Suppressor macrophage treated with lipopolysaccharide for 1 hour (primary cell): Measurements from ENCODE around the gene KLHDC7B.

Experiments
- DNase-seq, 3 donors: peaks; one replicate each; pipeline ENCODE4 v3.0.0-alpha.2; 2020 to 2022

The KLHDC7B gene

DNA sequence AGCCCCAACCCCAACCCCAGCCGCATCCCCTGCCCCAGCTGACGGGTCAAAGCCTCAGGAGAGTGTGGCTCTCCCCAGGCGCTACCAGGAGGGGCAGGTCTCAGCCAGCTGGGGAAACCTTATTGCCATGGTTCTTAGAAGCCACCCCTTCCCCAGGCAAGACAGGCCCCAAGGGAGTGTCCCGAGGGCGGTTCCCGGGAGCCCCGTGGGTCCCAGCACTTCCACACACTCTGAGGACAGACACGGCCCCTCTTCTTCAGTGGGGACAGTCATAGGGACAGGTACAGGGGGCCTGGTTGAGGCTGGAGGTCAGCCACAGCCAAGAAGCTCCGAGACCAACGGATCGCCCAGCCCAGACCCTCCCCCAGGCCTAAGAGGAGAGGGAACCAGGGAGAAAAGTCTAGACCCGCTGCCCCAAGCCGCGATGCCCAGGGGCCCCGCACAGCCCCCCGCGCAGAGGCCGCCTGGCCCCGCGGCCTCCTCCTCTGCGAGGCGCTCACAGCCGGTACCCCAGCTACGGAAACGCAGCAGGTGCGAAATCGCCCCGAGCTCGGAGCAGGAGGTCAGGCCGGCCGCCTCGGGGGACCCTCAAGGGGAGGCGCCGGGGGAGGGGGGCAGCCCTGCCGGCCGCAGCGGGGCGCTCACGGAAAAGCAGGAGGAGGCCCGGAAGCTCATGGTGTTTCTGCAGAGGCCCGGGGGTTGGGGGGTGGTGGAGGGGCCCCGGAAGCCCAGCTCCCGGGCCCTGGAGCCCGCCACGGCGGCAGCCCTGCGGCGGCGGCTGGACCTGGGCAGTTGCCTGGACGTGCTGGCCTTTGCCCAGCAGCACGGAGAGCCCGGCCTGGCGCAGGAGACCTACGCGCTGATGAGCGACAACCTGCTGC lies 2.6 kb downstream of the KLHDC7B start:
- DNase-seq = peak in 2 of 3 donors; percentile 17 to 23

DNA sequence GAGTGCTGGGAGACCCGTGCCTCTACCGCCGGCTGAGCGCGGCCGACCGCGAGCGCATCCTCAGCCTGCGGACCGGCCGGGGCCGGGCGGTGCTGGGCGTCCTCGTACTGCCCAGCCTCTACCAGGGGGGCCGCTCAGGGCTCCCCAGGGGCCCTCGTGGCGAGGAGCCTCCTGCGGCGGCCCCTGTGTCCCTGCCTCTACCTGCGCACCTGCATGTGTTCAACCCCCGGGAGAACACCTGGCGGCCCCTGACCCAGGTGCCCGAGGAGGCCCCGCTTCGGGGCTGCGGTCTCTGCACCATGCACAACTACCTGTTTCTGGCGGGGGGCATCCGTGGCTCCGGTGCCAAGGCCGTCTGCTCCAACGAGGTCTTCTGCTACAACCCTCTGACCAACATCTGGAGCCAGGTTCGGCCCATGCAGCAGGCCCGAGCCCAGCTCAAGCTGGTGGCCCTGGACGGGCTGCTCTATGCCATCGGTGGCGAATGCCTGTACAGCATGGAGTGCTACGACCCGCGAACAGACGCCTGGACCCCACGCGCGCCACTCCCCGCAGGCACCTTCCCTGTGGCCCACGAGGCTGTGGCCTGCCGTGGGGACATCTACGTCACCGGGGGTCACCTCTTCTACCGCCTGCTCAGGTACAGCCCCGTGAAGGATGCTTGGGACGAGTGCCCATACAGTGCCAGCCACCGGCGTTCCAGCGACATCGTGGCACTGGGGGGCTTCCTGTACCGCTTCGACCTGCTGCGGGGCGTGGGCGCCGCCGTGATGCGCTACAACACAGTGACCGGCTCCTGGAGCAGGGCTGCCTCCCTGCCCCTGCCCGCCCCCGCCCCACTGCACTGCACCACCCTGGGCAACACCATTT lies 3.5 kb downstream of the KLHDC7B start:
- DNase-seq = peak in 1 of 3 donors; percentile 13

DNA sequence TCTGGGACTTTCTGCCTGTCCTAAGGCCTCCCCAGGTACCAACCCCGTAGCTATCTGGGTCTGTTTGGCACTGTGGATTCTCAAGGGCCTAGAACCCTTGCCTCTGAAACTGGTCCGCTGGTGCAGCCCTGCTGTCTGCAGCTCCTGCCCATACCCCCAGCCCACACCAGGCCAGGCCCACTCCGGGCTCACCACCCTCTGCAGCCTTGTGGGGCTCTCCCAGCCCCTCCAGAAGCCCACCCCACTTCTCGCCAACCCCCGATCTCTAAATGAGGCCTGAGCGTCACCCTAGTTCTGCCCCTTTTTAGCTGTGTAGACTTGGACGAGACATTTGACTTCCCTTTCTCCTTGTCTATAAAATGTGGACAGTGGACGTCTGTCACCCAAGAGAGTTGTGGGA lies 4.7 kb downstream of the KLHDC7B start:
- peak in 1 of 3 donors; percentile 13 for DNase-seq

DNA sequence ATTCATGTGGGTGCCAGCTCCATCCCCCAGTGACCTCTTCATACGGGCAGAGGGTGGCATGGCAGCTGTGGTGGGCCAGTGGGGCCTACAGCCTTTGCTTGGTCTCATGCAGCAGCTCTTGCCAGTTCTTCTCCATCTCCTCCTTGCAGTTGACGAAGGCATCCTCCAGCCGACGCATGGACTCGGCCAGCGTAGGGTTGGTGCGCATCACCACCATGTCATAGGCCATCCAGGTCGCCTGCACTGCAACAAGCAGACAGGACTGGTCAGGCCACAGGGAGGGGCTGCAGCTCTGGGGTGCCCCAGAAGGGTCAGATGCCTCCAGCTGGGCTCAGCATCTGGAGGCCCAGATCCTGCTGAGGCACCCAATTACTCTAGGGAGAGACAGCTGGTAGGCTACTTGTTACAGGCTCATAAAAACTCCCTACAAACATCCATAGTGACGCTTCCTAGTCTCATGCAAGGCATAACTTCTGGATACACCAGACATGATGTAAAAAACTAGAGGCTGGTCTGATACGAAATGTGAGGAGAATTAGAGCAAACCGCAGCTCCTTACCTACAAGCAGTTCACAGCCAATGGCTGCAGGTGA lies 5.6 kb downstream of the KLHDC7B start:
- DNase-seq = peak in 1 of 3 donors; percentile 16

GRCh38 chr22:50553310-50553709 lies 7.6 kb downstream of the KLHDC7B start:
- no peak for DNase-seq

GRCh38 chr22:50556703-50557102 lies 11.0 kb downstream of the KLHDC7B start:
- DNase-seq = no peak

- no peak for DNase-seq
Observed at GRCh38 chr22:50560034-50560433, 14.3 kb downstream of the KLHDC7B start.

- no peak for DNase-seq
Observed at GRCh38 chr22:50561401-50562358, 16.0 kb downstream of the KLHDC7B start.

DNA sequence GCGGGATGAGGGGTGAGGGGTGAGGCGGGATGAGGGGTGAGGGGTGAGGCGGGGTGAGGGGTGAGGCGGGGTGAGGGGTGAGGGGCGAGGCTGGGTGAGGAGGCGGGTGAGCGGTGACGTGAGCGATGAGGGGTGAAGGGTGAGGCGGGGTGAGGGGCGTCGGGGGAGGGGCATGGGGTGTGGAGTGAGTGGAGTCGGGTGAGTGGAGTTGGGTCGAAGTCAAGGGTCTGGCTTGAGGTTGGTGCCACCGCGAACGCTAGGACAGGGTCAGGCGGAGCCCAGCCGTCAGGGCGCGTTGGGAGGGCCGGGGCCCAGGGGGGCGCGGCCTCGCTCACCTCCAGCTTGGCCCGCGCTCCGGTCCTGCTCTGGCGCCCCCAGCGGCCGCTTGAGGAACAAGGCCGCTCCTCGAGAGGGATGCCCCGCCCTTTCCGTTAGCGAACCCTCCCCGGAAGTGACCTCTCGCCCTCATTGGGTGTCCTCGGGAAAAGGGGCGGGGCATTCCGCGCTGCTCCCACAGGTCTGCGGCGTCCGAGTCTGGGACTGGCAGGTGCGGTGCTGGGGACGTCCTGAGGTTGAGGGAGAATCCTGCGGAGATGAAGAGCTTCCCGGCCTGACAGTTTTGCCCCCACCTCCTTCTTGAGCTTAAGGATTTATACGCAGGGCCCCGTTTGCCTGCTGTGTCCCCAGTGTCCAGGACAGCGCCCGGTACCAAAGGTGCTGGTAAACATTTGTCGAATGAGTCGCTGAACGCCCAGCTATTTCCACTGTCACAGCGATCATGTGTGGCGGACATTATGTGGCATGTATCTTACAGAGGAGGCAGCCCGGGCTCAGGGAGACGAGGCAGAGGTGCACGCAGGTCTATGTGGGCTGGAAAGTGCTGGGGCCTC lies 17.1 kb downstream of the KLHDC7B start, which contains the start of gene SYCE3:
TSS of gene SYCE3 (minus strand) at position 397 of the 890 bp plus-strand sequence. CDS start 6,514 bp downstream, outside the sequence.
- peak; percentile 97 to 99 (median 99) for DNase-seq

- peak in 1 of 3 donors; percentile 20 for DNase-seq
Observed at GRCh38 chr22:50563413-50564160, 17.9 kb downstream of the KLHDC7B start.

DNA sequence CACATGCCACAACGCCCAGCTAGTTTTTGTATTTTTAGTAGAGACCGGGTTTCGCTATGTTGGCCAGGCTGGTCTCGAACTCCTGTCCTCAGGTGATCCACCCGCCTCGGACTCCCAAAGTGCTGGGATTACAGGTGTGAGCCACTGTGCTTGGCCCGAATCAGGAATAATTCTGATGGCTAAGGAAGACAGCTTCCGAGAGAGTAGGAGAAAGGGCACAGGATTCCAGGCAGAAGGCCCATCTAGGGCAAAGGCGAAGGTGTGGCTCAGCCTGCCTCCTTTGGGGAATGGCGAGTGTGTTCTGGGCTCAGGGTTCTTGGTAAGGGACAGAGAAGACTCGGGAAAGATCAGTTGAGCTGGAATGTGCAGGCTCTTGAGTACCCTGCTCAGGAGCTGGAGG lies 18.6 kb downstream of the KLHDC7B start:
- DNase-seq = no peak

DNA sequence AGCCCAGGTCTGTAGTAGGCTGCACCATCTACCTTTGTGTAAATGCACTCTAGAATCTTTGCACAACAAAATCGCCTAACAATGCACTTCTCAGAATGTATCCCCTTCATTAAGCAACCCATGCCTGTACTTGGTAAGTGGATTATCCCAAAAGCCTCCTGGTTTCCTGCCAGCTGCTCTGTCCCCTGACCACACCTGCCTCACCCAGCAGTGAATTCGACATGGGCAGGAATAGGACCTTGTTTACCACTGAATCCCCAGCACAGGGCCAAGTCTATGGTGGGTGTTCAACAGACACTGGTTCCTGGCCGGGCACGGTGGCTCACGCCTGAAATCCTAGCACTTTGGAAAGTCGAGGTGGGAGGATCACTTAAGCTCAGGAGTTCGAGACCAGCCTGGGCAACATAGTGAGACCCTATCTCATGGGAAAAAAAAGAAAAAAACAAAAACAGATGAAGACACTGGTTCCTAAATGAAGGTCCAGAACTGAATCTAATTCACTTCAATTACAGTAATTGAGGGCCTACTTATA lies 22.1 kb downstream of the KLHDC7B start:
- no peak for DNase-seq

DNA sequence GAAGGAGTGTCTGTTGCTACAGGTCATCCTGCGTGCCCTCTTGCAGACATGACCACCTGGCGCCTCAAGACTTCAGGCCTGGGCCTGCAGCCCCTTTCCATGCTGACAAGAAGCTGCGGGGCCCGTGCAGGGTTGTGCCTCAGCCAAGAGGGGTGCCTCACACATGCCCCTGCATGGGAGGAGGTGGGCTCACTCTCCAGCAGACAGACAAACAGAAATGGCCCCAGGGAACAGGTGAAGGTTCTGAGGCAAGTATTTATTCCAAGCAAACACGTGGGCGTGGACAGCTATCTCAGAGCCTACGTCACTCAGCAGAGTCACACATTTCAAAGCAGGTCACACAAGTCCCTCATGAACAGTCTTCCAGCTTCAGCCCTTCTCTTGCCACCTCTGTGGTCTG lies 22.9 kb downstream of the KLHDC7B start:
- no peak for DNase-seq

- no peak for DNase-seq
Observed at GRCh38 chr22:50569041-50569459, 23.4 kb downstream of the KLHDC7B start.

- DNase-seq = no peak
Observed at GRCh38 chr22:50569896-50570535, 24.3 kb downstream of the KLHDC7B start.

- DNase-seq = no peak
Observed at GRCh38 chr22:50570861-50571260, 25.2 kb downstream of the KLHDC7B start.

DNA sequence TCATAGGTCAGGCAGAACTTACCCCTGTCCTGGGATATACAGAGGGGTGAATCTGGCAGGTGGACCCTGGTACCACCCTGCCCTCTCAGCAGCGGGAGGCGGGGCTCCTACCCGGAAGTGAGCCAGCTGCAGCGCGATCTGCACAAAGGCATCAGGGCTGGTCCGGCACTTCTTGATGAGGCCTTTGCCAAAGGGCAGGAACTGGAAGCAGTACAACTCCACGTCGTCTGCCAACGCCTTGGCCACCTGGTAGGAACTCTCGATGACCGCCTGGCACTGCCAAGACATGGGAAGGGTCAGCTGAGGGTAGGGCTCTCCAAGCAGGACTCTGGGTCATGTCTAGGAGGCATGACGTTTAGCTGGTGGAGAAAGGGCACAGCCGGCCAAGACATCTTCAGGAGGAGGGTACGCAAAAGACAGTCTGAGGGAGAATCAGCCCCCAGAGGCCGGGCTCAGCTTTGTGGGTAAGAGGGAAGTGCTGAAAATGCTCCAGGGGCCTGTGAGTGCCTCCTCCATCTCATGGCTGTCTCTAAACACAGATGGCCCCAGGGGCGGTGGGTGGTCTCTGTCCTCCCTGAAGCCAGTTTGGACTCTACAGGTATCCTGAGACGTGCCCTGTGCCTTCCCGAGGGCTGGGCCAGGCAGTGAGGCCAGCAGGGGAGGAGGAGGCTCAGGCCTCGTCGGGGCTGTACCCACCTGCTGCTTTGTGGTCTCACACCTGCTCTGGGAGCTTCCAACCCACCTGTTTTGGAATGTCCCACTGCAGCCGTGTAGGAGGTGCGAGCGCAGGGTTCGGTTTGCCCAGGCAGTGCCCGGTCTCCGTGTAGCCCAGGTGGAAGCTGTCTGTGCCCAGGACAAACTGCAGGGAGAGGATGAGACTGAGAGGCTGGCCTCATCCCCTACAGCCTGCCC lies 25.8 kb downstream of the KLHDC7B start:
- DNase-seq = no peak

DNA sequence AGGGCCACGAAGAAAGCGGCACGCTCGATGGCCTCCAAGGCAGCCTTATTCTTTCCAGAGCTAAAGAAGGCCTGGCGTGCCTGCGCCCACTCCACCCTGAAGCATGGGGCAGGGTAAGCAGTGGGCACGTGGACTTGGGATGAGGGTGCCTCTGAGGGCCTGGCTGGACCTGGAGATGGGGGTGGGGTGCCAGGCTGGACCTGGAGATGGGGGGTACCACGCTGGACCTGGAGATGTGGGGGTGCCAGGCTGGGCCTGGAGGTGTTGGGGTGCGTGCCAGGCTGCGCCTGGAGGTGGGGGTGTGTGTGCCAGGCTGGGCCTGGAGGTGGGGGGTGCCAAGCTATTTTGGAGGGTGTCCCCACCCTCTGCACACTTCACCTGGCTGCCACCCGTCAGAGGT lies 27.3 kb downstream of the KLHDC7B start:
- no peak for DNase-seq
